Articular chondrocyte of knee joint (primary cell): ENCODE measurements around the gene EAF2. TPM values are rescaled to one million over a fixed set of nuclear protein-coding genes. Genes with fewer than 3 reads are reported as not detected.

Experiments used
- total RNA-seq: library from RNA; depleted of rRNA; stranded (reverse); fragments of >200 nt; gene quantifications from 2 replicates; pipeline ENCODE4 v1.2.3, GENCODE V29; 2012

EAF2 gene
- total RNA-seq = 0.97 and 1.0 TPM in 2 replicates

GRCh38 chr3:121834671-121835464 is at the start of gene EAF2, which contains the start of gene IQCB1:
Gene EAF2 (plus strand): TSS chr3:121835209. CDS start chr3:121835286, 77 bp downstream.
Gene IQCB1 (minus strand): TSS chr3:121835060. CDS start chr3:121828960, 6,100 bp downstream.

GRCh38 chr3:121894301-121894990 is 59.4 kb downstream of the EAF2 start, which contains the start of gene SLC15A2:
Gene SLC15A2 (plus strand): TSS chr3:121894401. CDS start chr3:121894477, 76 bp downstream.

Other genes with a start within 250 kb of the EAF2 start
- not detected in 2 replicates for gene FBXO40, start 241.8 kb upstream of the EAF2 start, total RNA-seq
- gene HCLS1, start 174.3 kb upstream of the EAF2 start, total RNA-seq = 4.0 and 6.5 TPM in 2 replicates
- gene GOLGB1, start 85.5 kb upstream of the EAF2 start, total RNA-seq = 72.7 and 80.9 TPM in 2 replicates
- 20.1 and 20.9 TPM in 2 replicates for gene IQCB1, start 149 bp upstream of the EAF2 start, total RNA-seq
- 0.13 and 0.97 TPM in 2 replicates for gene SLC15A2, start 59.2 kb downstream of the EAF2 start, total RNA-seq
- gene ILDR1, start 187.0 kb downstream of the EAF2 start, total RNA-seq = not detected in 2 replicates
- not detected in 2 replicates for gene CD86, start 220.2 kb downstream of the EAF2 start, total RNA-seq